MM.1S (cell line): ENCODE results near the gene DYNC1I1.

Experiments used
- DNase-seq: peaks from one replicate; pipeline ENCODE4 v3.0.0-alpha.2; 2015
- H2AFZ ChIP-seq: fragments of 300-600 bp; sonication (generic); 2 replicates; pipeline ENCODE4 v1.6.0; 2016; ENCODE audit warnings: antibody characterized with exemption, low read length
- H3F3A ChIP-seq: fragments of 300-600 bp; sonication (generic); 2 replicates; pipeline ENCODE4 v1.6.1; 2016; ENCODE audit warnings: mild to moderate bottlenecking, antibody characterized with exemption, low read length, moderate library complexity, mixed read lengths; ENCODE audit not compliant: insufficient read depth
- H3K27ac ChIP-seq: fragments of 300-600 bp; sonication (generic); 2 replicates; pipeline ENCODE4 v1.5.1; 2016; ENCODE audit warnings: mild to moderate bottlenecking, low read length
- H3K27me3 ChIP-seq: fragments of 300-600 bp; sonication (generic); replicated peaks from 2 replicates; pipeline ENCODE4 v1.6.0; 2016; ENCODE audit warnings: low read length; ENCODE audit not compliant: insufficient read depth
- H3K36me3 ChIP-seq: fragments of 300-600 bp; sonication (generic); replicated peaks from 2 replicates; pipeline ENCODE4 v1.6.1; 2016; ENCODE audit warnings: mild to moderate bottlenecking, low read length, mixed read lengths; ENCODE audit not compliant: insufficient read depth
- H3K4me1 ChIP-seq: fragments of 300-600 bp; sonication (generic); 2 replicates; pipeline ENCODE4 v1.6.1; 2016; ENCODE audit warnings: low read length, mixed read lengths
- H3K4me2 ChIP-seq: fragments of 300-600 bp; sonication (generic); 2 replicates; pipeline ENCODE4 v1.6.0; 2016; ENCODE audit warnings: low read depth, low read length
- H3K4me3 ChIP-seq: fragments of 300-600 bp; sonication (generic); 2 replicates; pipeline ENCODE4 v1.5.1; 2016; ENCODE audit warnings: low read length, mixed read lengths
- H3K79me2 ChIP-seq: fragments of 300-600 bp; sonication (generic); 2 replicates; pipeline ENCODE4 v1.6.1; 2016; ENCODE audit warnings: mixed run types, low read length, mixed read lengths
- H3K9ac ChIP-seq: fragments of 300-600 bp; sonication (generic); 2 replicates; pipeline ENCODE4 v1.6.1; 2016; ENCODE audit warnings: low read length, mixed read lengths
- H3K9me2 ChIP-seq: fragments of 300-600 bp; sonication (generic); replicated peaks from 2 replicates; pipeline ENCODE4 v1.6.1; 2016; ENCODE audit warnings: mild to moderate bottlenecking, low read length, mixed read lengths; ENCODE audit not compliant: insufficient read depth
- H3K9me3 ChIP-seq: fragments of 300-600 bp; sonication (generic); replicated peaks from 2 replicates; pipeline ENCODE4 v1.6.1; 2016; ENCODE audit warnings: mild to moderate bottlenecking, low read length, mixed read lengths; ENCODE audit not compliant: insufficient read depth
- H4K20me1 ChIP-seq: fragments of 300-600 bp; sonication (generic); 2 replicates; pipeline ENCODE4 v1.6.1; 2016; ENCODE audit warnings: mild to moderate bottlenecking, low read length, moderate library complexity, mixed read lengths; ENCODE audit not compliant: insufficient read depth
- CTCF ChIP-seq: fragments of 300-600 bp; sonication (generic); IDR thresholded peaks from 2 replicates; pipeline ENCODE4 v1.5.1; 2016; ENCODE audit warnings: antibody characterized with exemption, low read length, mixed read lengths
- EZH2 ChIP-seq: fragments of 300-600 bp; sonication (generic); optimal IDR thresholded peaks from 2 replicates; pipeline ENCODE3; 2017; ENCODE audit warnings: low read depth, mild to moderate bottlenecking, antibody characterized with exemption, low read length, mixed read lengths
- EZH2phosphoT487 ChIP-seq: fragments of 300-600 bp; sonication (generic); IDR thresholded peaks from 2 replicates; pipeline ENCODE4 v1.6.1; 2018; ENCODE audit warnings: antibody characterized with exemption, low read length

The DYNC1I1 gene

DNA sequence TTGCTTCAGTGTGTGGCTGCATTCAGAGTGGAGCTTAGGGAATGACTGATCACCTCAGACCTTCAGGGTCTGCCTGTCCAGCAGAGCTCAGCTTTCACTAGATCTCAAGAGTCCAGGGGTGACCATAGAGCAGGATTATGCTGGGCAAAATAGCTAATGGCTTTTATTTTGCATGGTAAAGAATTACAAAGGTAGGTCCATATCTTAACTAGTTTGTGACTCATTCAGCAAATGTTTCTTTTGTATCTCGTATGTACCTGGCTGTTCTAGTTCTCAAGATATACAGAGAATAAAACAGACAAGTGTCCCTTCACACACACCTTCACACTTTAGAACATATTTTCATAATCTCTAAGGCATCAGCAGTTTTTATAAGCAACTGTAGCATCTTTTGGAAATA lies 180.5 kb downstream of the DYNC1I1 start:
- H3K4me1 ChIP-seq = no peaks in the 10 kb centered on the region
- no peaks in the 10 kb centered on the region for H3K9me2 ChIP-seq
- no peaks in the 10 kb centered on the region for H3F3A ChIP-seq
- H3K36me3 ChIP-seq = no peaks in the 10 kb centered on the region
- no peak overlapping the region for H3K4me2 ChIP-seq
- TF ChIP-seq EZH2phosphoT487 = no peak
- no peak for TF ChIP-seq EZH2
- TF ChIP-seq CTCF = no peak
- H2AFZ ChIP-seq = no peak overlapping the region
- no peak overlapping the region for H3K9ac ChIP-seq
- no peaks in the 10 kb centered on the region for H3K79me2 ChIP-seq
- no peak overlapping the region for H3K27ac ChIP-seq
- DNase-seq = no peak
- no peaks in the 10 kb centered on the region for H3K9me3 ChIP-seq
- H3K27me3 ChIP-seq = no peaks in the 10 kb centered on the region
- no peaks in the 10 kb centered on the region for H4K20me1 ChIP-seq
- H3K4me3 ChIP-seq = no peak overlapping the region

- no peak for DNase-seq
- Histone ChIP-seq H3K9me3 (no peaks in the 10 kb centered on the region), H2AFZ (no peak overlapping the region), H3F3A (no peaks in the 10 kb centered on the region), H3K4me1 (no peaks in the 10 kb centered on the region), H3K36me3 (no peaks in the 10 kb centered on the region), H3K27ac (no peak overlapping the region), H3K9me2 (no peaks in the 10 kb centered on the region), H3K4me3 (no peak overlapping the region), H3K4me2 (no peak overlapping the region), H3K79me2 (no peaks in the 10 kb centered on the region), H4K20me1 (no peaks in the 10 kb centered on the region), H3K27me3 (no peaks in the 10 kb centered on the region), H3K9ac (no peak overlapping the region)
- TF ChIP-seq CTCF = no peak
- TF ChIP-seq EZH2 = no peak
- no peak for TF ChIP-seq EZH2phosphoT487
These were observed 183.4 kb downstream of the DYNC1I1 start for GRCh38 chr7:95955748-95956147.

GRCh38 chr7:95957510-95957909 lies 185.2 kb downstream of the DYNC1I1 start:
- Histone ChIP-seq H2AFZ (no peak overlapping the region), H3K4me1 (no peaks in the 10 kb centered on the region), H3K27ac (no peak overlapping the region), H3F3A (no peaks in the 10 kb centered on the region), H3K36me3 (no peaks in the 10 kb centered on the region), H3K79me2 (no peaks in the 10 kb centered on the region), H3K9me2 (no peaks in the 10 kb centered on the region), H3K9ac (no peak overlapping the region), H3K4me2 (no peak overlapping the region), H3K27me3 (no peaks in the 10 kb centered on the region), H3K4me3 (no peak overlapping the region), H3K9me3 (no peaks in the 10 kb centered on the region), H4K20me1 (no peaks in the 10 kb centered on the region)
- no peak for DNase-seq
- TF ChIP-seq CTCF (no peak), EZH2 (no peak), EZH2phosphoT487 (no peak)
